Choroid plexus epithelial cell (primary cell): ENCODE results near the gene LRRC75A.

Experiments
- DNase-seq: peaks from one replicate; pipeline ENCODE4 v3.0.0-alpha.2; 2010; ENCODE audit warnings: low read depth
- H3K4me3 ChIP-seq: 2 replicates; pipeline ENCODE4 v1.5.1; 2011; ENCODE audit warnings: low read depth, mild to moderate bottlenecking, control low read depth, low read length, moderate library complexity
- TF ChIP-seq, protein P1 (sequence below): conservative IDR thresholded peaks from 2 replicates; pipeline ENCODE4 v1.5.1; 2011; ENCODE audit warnings: low read depth, mild to moderate bottlenecking, control low read depth, inconsistent platforms, low read length, moderate library complexity

The LRRC75A gene

GRCh38 chr17:16480995-16481394 lies 11.0 kb downstream of the LRRC75A start:
- TF ChIP-seq, protein P1, sequence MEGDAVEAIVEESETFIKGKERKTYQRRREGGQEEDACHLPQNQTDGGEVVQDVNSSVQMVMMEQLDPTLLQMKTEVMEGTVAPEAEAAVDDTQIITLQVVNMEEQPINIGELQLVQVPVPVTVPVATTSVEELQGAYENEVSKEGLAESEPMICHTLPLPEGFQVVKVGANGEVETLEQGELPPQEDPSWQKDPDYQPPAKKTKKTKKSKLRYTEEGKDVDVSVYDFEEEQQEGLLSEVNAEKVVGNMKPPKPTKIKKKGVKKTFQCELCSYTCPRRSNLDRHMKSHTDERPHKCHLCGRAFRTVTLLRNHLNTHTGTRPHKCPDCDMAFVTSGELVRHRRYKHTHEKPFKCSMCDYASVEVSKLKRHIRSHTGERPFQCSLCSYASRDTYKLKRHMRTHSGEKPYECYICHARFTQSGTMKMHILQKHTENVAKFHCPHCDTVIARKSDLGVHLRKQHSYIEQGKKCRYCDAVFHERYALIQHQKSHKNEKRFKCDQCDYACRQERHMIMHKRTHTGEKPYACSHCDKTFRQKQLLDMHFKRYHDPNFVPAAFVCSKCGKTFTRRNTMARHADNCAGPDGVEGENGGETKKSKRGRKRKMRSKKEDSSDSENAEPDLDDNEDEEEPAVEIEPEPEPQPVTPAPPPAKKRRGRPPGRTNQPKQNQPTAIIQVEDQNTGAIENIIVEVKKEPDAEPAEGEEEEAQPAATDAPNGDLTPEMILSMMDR: no peak
- H3K4me3 ChIP-seq: no peak overlapping the region
- DNase-seq: no peak

DNA sequence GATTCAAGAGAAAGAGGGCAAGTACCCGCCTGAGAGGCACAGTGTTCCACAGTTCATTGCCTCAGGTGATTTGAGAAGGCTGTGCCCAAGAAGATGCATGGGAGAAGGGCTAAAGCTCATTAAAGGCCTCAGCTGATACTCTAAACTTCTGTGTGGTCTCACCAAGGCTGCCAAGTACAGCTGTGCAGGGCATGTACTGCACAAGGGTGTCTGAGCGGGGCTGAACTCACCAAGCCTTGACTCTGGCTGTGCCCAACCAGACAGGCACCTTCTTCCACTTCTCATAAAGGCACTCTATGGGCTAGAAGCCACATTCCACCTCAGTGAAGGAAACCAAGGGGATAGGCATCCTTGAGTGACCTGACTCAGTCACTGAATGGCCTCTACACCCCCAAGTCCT lies 12.7 kb downstream of the LRRC75A start:
- no peak for DNase-seq
- no peak overlapping the region for H3K4me3 ChIP-seq
- TF ChIP-seq, protein P1: no peak

DNA sequence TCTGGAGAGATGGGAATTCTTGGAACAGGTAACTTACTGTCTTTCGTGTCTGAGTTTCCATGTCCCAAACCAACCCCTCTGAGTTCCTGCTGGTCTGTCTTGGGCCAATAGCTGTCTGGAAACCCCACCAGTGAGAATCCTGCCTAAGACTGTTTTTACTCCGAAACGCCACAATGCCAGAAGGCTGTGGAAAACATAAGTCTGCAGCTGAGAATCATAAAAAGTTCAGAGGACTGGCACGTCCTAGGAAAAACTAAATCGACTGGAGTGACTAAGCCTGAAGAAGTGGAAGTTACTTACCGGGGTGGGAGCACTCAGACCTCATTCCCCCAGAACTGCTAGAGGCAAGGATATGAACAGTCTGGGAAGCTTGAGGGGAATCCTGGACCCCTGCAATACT lies 13.3 kb downstream of the LRRC75A start:
- H3K4me3 ChIP-seq: no peak overlapping the region
- DNase-seq: no peak
- TF ChIP-seq, protein P1: no peak

- no peak for DNase-seq
These were observed 14.3 kb downstream of the LRRC75A start for GRCh38 chr17:16477666-16478065.

DNA sequence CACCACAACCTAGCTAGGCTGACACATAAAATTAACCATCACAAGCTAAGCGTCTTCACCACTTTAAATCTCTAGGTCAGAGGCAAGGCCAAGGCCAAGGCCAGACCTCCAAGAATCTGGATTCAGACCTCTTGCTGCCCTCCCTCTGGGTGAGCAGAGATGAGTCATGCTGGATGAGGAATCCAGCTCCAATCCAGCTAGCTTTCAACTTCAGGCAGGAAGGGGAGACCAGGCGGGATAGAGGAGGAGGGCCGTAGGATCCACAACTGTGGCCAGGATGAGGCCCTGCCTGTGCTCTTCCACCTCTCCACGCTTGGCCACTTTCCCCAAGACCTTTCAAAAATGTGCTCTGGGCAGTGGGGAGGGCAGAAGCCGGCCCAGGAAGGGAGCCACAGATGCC lies 14.7 kb downstream of the LRRC75A start:
- DNase-seq: peak; percentile 83
- TF ChIP-seq, protein P1: no peak
- H3K4me3 ChIP-seq: no peak overlapping the region

More at GRCh38 chr17:16477666-16478065, 14.3 kb downstream of the LRRC75A start:
- no peak overlapping the region for H3K4me3 ChIP-seq
- TF ChIP-seq, protein P1: no peak

DNA sequence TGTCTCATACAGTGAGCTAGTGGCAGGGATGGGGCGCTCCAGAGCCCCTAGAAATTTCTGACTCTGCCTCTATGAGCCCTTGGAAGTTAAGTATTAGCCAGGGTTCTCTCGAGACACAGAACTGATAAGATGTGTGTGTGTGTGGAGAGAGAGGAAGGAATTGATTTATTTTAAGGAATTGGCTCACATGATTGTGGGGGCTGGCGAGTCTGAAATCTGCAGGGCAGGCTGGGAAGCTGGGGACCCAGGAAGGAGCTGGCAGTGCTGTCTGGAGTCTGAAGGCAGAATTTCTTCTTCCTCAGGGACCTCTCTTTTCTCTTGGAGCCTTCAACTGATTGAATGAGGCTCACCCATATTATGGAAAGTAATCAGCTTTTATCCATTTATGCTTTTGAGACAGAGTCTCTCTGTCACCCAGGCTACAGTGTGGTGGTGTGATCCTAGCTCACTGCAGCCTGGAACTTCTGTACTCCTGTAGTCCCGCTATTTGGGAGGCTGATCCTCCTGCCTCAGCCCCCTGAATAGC lies 16.8 kb downstream of the LRRC75A start:
- TF ChIP-seq, protein P1: no peak
- no peak overlapping the region for H3K4me3 ChIP-seq
- DNase-seq: no peak

DNA sequence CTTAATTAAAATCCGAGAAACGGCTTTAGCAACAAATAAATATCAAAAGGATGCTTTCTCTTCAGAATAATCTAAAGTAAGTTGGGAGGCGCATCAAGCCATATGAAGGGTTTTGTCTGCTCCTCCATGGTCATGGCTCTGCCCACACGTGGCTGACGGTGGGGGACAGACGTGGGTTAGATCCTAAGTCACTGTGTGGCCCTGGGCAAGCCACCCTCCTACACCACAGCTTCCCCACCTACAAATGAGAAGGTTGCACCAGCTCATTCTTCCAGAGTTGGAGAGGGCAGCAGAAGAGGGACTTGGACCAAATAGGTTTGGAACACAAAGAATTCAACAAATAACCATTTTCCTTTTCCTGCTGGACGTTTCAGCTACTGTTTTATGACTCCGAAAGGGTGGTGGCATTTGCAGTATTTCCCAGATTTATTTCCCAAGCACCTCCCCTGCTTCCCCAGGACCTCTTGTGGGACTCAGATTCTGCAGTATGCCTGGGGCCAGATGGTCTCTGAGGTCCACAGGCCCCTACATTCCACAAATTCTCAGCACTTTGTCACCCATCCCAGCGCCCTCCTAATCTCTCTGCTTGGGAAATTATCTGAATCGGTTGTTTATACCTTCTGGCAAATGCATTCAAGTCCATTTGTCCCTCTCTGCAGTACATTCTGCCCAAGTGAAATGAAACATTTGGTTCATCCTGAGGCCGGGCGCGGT lies 17.8 kb downstream of the LRRC75A start:
- TF ChIP-seq, protein P1: no peak
- DNase-seq: no peak
- no peak overlapping the region for H3K4me3 ChIP-seq
